Measurements from ENCODE around the gene PRPF40A. TPM values are rescaled to one million over a fixed set of nuclear protein-coding genes. Genes with fewer than 3 reads are reported as not detected.

The PRPF40A gene
- total and polyA plus RNA-seq, 10 of the 15 experiments (the other 5 are each of a cell fraction or from before 2014, with no cell fraction given), result 97.8 to 197 (median 144) TPM

- DNase-seq (ENCODE audit: low read depth, low spot score) (no peak), FAIRE-seq (no peak), ATAC-seq (no peak)
- H3K9me3 ChIP-seq (replicated peaks; ENCODE audit: control insufficient read depth, insufficient read depth, low read length), result no peaks in the 10 kb centered on the region
- H2AFZ ChIP-seq (ENCODE audit: control insufficient read depth, low read depth, low read length), result no peak overlapping the region
- H3K4me1 ChIP-seq (ENCODE audit: control insufficient read depth, insufficient read depth, low read length), result peaks cover 20% of the 10 kb centered on the region
- no peak overlapping the region for H3K4me2 ChIP-seq (ENCODE audit: control insufficient read depth, insufficient read depth)
- no peak for TF ChIP-seq SMAD5 (IDR thresholded peaks at IDR 0.05; ENCODE audit: low read depth)
- TF ChIP-seq CHD4 (IDR thresholded peaks at IDR 0.05), result no peak
- TF ChIP-seq BCL3 (IDR thresholded peaks at IDR 0.05; ENCODE audit: borderline replicate concordance, insufficient read depth, low read depth, low read length, poor library complexity, severe bottlenecking), result no peak
- no peak for TF ChIP-seq ZNF217 (IDR thresholded peaks at IDR 0.05)
- TF ChIP-seq EZH2 (IDR thresholded peaks at IDR 0.05; ENCODE audit: borderline replicate concordance, control insufficient read depth, low read depth, low read length), result no peak
- no peak for TF ChIP-seq NFYB (IDR thresholded peaks at IDR 0.05; ENCODE audit: insufficient read depth, low read depth, low read length)
- no peak for TF ChIP-seq ATF7 (IDR thresholded peaks at IDR 0.05; ENCODE audit: low read depth)
- TF ChIP-seq E2F8 (IDR thresholded peaks at IDR 0.05; ENCODE audit: low read depth, partially characterized antibody), result no peak
- no peak for TF ChIP-seq MTA2 (IDR thresholded peaks at IDR 0.05; ENCODE audit: low read depth)
- TF ChIP-seq YY1 (IDR thresholded peaks at IDR 0.05; ENCODE audit: low read depth, low read length), result no peak
- no peak for TF ChIP-seq POLR2AphosphoS2 (IDR thresholded peaks at IDR 0.05; ENCODE audit: low read depth, low read length)
- no peak for TF ChIP-seq POLR2A (IDR thresholded peaks at IDR 0.05; ENCODE audit: low read depth, low read length)
- TF ChIP-seq NRF1 (conservative IDR thresholded peaks at IDR 0.05; ENCODE audit: low read depth, low read length), result no peak
- no peak for TF ChIP-seq SMAD1 (IDR thresholded peaks at IDR 0.05; ENCODE audit: low read depth, partially characterized antibody)
- TF ChIP-seq NKRF (conservative IDR thresholded peaks at IDR 0.05), result no peak
- H3K36me3 ChIP-seq (ENCODE audit: control insufficient read depth in 2 of 2, insufficient read depth in 2 of 2, low read length in 1 of 2), result no peaks in the 10 kb centered on the region
- BruUV-seq (replicated peaks), result no TSS peak
- intact Hi-C loops (cut with micrococcal nuclease; ENCODE audit: unreplicated experiment), result no loop called here
- in situ Hi-C loops (cut with MboI), result no loop called here
- RAD21 ChIA-PET (ENCODE audit: unreplicated experiment), result interaction anchor here (0.8 to 3.7 kb wide), 9 partner anchors 20 to 439 kb away, joined by 3 to 19 read pairs (median 4); no protein-coding TSS in a partner anchor
- H3K9ac ChIP-seq (ENCODE audit: control insufficient read depth, insufficient read depth, low read length), result no peak overlapping the region
- WGBS (ENCODE audit: insufficient coverage, insufficient replicate concordance, low lambda C conversion rate, missing lambda C conversion rate), result 67% methylated on average over 5 of the region's 5 CpGs
- H3K27ac ChIP-seq (ENCODE audit: control insufficient read depth, insufficient read depth), result no peak overlapping the region
- SMC1A ChIA-PET (ENCODE audit: uncharacterized antibody, unreplicated experiment), result interaction anchor here (0.7 to 5.2 kb wide), 18 partner anchors 9 to 441 kb away, joined by 3 to 30 read pairs (median 6); partner anchors contain the start of gene STAM2
- CTCF ChIA-PET, result interaction anchor here (0.8 to 4.8 kb wide), 8 partner anchors 10 to 440 kb away, joined by 3 to 42 read pairs (median 6); partner anchors contain the start of gene STAM2
- no peak overlapping the region for H3K4me3 ChIP-seq
- no peaks in the 10 kb centered on the region for H3K27me3 ChIP-seq (replicated peaks in 1 of 2; ENCODE audit: control insufficient read depth in 2 of 2, insufficient read depth in 2 of 2, low read length in 1 of 2)
- POLR2A ChIA-PET, result interaction anchor here (0.5 kb wide), 1 partner anchor 9 kb away, joined by 3 read pairs; no protein-coding TSS in a partner anchor
- no peaks in the 10 kb centered on the region for H3K79me2 ChIP-seq (ENCODE audit: control insufficient read depth, insufficient read depth, low read length)
- no peaks in the 10 kb centered on the region for H4K20me1 ChIP-seq (ENCODE audit: control insufficient read depth, insufficient read depth)
These were observed 102.1 kb downstream of the PRPF40A start for GRCh38 chr2:152615177-152615576.

Measured in GM12878 (cell line).